NB4 (cell line): ENCODE data around the gene FBXO45.
"Not testable (repeated sequence)": the region's sequence is repeated elsewhere in the genome, so short reads cannot be mapped to it uniquely, and the experiment has no call there.

ENCODE experiments used
- DNase-seq: peaks from one replicate; pipeline ENCODE4 v3.0.0; 2010; ENCODE audit warnings: low read depth
- H3K4me3 ChIP-seq: one replicate; pipeline ENCODE4 v1.5.1; 2011; ENCODE audit warnings: mild to moderate bottlenecking, low read depth, low read length, moderate library complexity
- MAX ChIP-seq: IDR thresholded peaks from 2 replicates; pipeline ENCODE4 v1.6.1; 2011; ENCODE audit warnings: low read depth, low read length
- MYC ChIP-seq: IDR thresholded peaks from 2 replicates; pipeline ENCODE4 v1.6.1; 2011; ENCODE audit warnings: low read depth, low read length
- POLR2A ChIP-seq: IDR thresholded peaks from 2 replicates; pipeline ENCODE4 v1.6.1; 2011; ENCODE audit warnings: mild to moderate bottlenecking; ENCODE audit not compliant: insufficient read length; ENCODE audit errors: extremely low read depth
- TF ChIP-seq, protein P1 (sequence below): IDR thresholded peaks from one replicate; pipeline ENCODE4 v1.5.1; 2012; ENCODE audit warnings: low read depth, low read length

FBXO45 gene

DNA sequence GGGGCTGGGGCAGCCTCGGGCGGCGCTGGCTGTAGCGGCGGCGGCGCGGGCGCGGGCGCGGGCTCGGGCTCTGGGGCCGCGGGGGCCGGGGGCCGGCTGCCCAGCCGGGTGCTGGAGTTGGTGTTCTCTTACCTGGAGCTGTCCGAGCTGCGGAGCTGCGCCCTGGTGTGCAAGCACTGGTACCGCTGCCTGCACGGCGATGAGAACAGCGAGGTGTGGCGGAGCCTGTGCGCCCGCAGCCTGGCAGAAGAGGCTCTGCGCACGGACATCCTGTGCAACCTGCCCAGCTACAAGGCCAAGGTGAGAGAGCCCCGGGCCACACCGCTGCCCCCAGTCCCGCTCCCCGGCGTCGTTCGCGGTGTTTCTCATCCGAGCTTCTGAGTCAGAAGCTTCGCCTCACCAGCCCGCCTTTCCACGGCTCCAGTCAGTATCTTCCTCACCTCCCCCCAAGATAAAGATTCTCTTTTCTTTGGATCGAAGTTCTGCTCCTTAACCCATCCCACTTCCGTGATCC lies 600 bp downstream of the FBXO45 start:
- peak; percentile 61 for DNase-seq
- peak overlapping the region; percentile 84 for H3K4me3 ChIP-seq
- 0 out of 2 replicates have a peak, but pooled peaks have one; percentile 10 for TF ChIP-seq MAX
- no peak for TF ChIP-seq MYC

DNA sequence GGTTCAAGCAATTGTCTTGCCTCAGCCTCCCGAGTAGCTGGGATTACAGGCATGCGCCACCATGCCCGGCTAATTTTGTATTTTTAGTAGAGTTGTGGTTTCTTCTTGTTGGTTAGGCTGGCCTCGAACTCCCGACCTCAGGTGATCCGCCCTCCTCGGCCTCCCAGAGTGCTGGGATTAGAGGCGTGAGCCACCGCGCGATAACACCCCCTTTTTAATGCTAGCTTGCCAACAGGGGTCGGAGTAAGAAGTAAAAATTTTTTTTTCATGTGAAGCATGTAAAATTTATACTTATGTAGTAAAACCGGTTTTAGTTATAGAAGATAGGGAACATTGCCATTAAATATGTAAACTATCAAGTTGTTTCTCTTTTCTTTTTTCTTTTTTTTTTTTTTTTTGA lies 1.9 kb downstream of the FBXO45 start:
- H3K4me3 ChIP-seq, DNase-seq: not testable (repeated sequence)

GRCh38 chr3:196572389-196572788 lies 3.9 kb downstream of the FBXO45 start:
- TF ChIP-seq MAX (no peak), MYC (no peak), POLR2A (no peak)
- TF ChIP-seq, protein P1, sequence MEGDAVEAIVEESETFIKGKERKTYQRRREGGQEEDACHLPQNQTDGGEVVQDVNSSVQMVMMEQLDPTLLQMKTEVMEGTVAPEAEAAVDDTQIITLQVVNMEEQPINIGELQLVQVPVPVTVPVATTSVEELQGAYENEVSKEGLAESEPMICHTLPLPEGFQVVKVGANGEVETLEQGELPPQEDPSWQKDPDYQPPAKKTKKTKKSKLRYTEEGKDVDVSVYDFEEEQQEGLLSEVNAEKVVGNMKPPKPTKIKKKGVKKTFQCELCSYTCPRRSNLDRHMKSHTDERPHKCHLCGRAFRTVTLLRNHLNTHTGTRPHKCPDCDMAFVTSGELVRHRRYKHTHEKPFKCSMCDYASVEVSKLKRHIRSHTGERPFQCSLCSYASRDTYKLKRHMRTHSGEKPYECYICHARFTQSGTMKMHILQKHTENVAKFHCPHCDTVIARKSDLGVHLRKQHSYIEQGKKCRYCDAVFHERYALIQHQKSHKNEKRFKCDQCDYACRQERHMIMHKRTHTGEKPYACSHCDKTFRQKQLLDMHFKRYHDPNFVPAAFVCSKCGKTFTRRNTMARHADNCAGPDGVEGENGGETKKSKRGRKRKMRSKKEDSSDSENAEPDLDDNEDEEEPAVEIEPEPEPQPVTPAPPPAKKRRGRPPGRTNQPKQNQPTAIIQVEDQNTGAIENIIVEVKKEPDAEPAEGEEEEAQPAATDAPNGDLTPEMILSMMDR: no peak
- H3K4me3 ChIP-seq: no peak overlapping the region
- no peak for DNase-seq

DNA sequence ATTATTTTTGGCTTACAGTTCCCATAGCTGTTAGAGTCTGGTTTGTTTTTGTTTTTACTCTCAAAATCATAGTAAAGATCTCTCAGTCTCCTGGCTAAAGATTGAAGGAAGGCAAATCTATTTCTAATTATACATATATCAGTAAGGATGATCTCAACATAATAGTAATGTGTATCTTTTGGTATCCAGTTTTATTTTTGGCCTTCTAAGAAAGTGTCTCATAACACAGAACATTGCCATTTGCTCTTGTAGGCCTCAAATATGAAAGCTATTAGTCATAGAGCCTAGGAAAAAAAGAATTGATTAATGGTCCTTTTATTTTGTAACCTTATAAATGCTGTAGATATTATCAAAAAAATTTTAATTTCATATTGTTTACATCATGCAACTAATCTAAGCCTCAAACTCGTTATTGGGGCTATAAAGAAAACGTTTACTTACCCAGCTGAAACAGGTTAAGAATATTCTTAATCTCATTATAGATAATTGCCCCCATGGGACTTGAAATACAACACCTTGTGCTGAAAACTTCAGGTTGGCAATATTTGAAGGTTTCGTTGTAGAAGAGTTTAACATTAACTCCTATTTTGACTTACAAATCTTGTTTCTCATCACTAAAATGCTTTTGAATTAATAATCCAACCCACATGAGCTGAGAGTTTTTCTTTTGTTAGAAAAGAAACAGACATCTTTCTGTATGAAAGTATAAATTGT lies 16.7 kb downstream of the FBXO45 start:
- TF ChIP-seq MAX: no peak
- TF ChIP-seq, protein P1: no peak
- TF ChIP-seq POLR2A: no peak
- no peak for TF ChIP-seq MYC
- no peak overlapping the region for H3K4me3 ChIP-seq
- no peak for DNase-seq

GRCh38 chr3:196590279-196590678 lies 21.8 kb downstream of the FBXO45 start:
- DNase-seq: no peak
- TF ChIP-seq, protein P1: no peak
- TF ChIP-seq MYC (no peak), POLR2A (no peak), MAX (no peak)
- H3K4me3 ChIP-seq: no peak overlapping the region

DNA sequence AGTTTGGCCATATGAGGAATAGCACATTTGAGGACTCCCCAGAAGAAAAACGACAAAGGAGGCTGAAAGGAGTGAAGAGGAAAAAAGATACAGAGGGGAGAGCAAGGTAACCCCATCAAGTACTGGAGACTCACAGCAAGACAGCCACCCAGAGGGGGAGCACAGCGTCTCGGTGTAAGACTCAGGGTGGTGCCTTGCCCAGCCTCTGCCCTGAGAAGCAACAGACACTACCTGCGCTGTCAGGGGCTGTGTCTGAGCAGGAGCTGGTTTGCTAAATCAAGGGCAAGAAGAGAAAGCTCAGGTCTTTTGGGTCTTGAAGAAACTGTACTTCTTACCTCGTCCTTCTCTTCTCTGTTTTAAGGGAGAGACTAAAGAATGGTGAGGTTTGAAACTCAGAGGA lies 27.9 kb downstream of the FBXO45 start:
- TF ChIP-seq, protein P1: no peak
- TF ChIP-seq MYC: no peak
- peak; percentile 31 for DNase-seq
- H3K4me3 ChIP-seq: no peak overlapping the region
